ENCODE measurements around the gene PARP3. TPM values are rescaled to one million over a fixed set of nuclear protein-coding genes. Genes with fewer than 3 reads are reported as not detected.
A peak's percentile ranks its signal among the peaks of the same experiment; 100 is the strongest.

The PARP3 gene
- total RNA-seq, 1 experiment from 2014 or later, result 44.0 TPM

DNA sequence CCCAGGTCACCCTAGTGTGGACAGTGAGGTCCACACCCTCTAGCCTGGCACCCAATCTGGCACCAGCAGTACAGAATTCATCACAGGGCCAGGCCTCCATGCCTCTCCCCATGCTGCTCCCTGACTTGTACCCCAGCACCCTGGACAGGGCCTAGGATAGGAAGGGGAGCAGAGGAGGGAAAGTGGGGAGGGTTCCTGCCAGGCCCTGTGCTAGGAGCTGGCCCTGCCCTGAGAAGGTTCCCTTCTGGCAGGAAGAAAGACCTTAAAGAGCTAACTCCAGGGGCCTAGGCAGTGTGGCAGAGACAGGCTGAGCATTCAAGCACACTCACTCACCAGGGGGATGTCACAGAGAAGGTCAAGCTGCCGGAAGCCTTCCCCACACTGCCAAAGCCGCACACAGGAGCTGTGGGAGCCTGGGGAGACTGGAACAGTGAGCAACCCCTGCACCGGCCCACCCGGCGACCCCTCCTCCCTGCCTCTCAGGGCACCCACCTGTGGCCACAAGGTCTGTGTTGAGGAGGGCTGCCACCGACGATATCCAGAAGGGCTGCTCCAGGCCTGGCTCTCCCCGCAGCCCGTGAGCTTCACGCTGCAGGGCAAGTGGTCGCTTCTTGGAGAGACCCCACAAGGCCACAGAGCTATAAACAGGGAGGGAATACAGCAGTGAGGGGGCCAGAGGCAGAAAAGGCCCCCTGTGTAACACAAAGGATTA lies 7.9 kb upstream of the PARP3 start:
- no peak for DNase-seq (ENCODE audit: low read depth)

DNA sequence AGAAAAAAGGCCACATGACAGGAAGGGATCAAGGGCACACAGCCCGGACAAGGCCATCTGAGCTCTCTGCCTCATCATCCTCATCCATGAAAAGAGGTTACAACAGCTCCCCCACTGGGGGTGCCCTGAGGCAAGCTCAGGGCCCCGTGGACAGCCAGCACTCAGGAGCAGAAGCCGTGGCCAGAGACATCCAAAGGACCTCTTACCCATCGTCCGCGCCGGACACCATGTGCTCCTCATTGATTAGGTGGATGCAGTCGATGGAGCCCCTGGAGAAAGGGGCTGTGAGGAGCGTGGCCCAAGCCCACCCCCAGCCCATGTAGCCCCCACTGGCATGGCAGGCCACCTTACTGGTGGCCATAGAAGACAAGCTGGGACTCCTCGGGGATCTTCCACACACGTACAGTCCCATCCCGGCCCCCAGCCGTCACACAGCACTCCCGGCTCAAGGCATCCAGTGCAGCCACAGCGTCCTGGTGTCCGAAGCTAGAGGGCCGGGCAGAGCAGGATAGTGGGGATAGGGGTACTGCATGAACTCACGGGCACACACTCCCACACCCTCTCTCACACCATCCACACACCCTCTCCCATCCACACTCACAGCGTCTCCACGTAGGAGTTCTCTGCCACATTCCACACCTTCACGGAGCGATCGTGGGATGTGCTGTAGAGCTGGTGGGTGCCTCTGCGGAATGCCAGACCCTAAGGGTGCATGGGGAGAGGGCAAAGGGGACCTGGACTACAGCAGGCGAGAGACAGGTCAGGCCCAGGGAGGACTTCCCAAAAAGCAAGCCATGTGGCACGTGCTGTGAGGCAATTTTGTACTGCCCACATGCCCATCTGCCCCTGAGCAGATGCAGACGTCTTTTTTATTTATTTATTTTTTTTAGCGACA lies 6.9 kb upstream of the PARP3 start:
- DNase-seq (ENCODE audit: low read depth), result no peak

DNA sequence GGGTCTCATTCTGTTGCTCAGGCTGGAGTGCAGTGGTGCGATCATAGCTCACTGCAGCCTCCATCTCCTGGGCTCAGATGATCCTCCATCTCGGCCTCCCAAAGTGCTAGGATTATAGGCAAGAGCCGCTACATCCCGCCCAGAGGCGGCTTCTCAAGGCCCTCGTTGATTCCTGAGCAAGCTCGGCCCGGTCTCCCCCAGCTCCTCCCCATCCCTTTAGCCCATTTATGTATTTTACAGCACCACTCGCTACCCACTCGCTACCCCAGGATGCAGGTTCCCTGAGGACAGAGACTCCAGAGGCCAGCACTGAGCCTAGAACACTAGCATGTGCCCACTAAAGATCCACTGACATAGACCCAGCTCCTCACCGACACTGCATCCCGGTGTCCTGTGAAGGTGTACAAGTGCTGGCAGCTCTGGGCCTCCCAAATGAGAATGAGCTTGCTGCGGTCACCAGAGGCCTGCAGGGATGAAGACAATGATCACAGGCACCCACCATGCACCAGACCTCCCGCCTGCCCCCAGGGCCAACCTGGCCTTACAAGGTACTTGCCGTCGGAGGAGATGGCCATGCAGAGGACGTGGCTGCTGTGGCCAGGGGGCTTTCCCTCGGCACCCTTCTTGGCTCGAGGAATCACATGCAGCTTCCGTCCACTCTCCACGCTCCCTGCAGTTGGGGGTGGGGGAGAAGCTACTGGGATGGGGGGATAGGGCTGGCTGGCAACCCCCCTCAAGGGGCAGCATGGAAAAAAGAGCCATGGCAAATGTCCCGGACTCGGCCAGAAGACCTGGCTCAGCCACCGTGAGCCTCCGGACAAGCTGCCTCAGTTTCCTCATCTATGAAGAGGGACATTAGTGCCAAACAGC lies 6.0 kb upstream of the PARP3 start:
- no peak for DNase-seq (ENCODE audit: low read depth)

DNA sequence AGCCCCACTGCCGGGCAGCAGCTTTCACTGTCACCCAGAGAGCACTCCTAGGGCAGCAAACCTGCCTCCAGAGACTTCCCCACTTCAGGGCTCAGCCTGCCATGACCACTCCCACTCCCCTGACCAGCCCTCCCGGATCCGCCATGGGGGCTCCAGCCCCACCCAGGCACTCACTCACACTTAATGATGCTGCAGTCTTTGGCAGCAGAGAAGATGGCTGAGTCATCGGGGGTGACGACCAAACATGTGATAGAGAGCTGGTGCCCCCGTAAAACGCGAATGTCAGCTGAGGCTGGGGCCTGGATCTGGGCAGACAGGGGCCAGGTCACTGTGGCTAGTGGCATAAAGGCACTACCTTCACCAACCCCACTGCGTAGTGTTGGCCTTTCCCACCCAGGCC lies 5.1 kb upstream of the PARP3 start:
- DNase-seq (ENCODE audit: low read depth), result no peak

DNA sequence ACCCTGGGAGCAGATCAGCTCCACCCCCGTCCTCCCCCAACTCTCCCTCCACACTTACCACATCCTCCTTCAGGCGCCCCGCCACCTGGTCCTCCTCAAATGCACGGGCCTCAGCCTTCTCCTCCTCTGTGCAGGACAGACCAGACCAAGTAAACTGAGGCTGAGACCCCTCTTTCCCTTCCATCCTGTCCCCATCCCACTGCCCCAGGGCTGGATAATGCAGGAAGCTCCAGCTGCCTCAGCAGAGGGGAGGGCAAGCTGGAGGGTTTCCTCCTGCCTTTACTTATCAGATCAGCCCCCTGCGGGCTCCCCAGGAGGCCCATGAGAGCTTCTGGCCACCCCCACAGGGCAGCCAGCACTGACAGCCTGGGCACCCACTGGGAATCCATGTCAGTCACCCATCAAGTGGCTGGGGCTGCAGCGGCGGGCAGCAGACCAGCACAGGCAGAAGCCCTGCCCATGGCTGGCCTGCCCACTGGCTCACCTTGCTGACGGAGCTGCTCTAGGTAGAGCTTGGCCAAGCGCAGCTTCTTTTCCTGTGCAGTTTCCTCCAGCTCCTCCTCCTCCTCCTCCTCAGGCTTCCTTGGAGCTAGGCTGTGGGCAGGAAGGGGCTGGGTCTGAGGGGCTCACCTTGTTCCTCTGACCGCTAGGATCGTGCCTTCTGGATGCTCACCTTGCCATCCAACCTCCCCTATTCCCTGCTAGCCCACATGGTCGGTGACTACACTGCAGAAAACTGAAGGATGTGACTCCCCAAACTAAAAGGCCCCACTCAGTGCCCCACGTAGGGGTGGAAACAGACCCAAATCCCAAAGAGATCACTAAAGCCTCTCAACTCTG lies 4.3 kb upstream of the PARP3 start:
- DNase-seq (ENCODE audit: low read depth), result no peak

DNA sequence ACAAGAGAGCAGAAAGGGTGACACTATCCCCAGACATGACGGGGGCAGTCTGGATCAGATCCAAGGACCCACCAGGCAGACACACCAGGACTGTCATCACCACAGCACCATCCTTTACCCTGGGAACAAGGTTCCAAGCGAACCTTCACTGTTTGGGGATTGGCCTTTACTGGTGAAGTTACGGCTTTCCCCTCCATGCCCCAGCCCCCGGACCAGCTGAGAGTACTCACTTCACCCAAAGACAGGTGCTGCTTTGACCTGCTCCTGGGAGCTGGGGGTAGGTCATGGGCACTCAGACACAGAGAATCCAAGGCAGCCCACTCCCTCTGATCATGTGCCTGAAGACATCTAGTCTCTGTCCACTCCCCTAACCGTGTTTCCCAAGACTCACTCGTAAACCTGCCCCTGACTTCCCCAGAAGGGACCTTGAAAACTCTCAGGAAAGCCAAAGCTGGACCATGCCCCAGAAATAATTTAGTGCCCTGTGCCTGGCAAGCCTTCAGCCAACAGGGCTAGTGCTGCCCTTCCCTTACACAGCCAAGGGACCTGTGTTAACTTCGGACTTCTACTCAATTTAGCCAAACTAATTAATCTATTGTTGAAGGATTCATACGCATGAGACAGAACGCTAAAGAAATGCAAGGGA lies 3.3 kb upstream of the PARP3 start:
- DNase-seq (ENCODE audit: low read depth), result no peak

DNA sequence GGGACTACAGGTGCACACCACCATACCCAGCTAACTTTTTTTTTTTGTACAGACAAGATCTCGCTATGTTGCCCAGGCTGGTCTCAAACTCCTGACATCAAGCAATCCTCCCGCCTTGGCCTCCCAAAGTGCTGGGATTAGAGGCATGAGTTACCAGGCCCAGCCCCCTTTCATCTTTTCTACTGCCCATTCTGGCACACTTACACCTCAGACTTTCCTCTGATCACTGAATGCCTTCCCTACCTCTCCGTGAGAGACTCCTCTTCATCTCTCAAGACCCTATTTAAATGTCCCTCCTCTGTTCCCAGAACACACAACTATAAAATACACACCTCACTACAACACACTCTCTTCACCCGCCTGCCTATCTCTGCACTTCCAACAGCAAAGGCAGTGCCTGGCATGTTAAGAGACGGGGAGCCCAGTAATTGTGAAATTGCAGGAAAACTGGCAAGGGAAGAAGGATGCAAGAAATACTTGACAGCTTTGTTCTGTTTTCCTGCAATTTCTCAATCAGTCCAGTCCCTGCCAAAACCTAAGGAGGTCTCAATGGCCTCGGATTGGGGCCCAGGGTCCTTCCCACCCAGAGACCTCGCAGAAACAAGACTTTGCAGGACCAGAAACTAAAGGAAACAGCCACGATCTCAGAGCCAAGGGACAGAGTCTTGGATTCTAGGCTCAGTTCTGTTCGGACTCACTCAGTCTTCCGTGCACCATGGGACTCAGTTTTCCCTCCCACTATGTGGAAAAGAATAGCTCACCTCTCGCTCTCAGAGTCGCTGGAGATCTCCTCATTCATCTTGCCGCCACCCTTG lies 1.3 kb upstream of the PARP3 start:
- no peak for DNase-seq (ENCODE audit: low read depth)

DNA sequence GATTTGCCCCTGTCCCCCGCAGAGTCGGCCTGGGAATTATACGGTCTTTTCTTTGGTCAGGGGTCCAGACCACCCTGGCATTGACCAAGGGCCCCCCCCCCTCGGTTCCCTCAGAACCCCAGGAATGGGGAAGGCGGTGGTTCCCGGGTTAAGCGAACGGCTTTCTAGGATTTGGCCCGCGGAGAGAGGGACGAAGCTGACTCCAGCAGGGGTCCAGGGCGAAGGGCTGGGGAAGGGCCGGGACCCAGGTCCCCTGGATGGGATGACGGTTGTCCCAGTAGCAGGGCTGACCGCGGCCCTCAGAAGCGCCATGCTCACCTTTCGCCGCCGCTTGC lies 733 bp upstream of the PARP3 start:
- DNase-seq (ENCODE audit: low read depth), result no peak

DNA sequence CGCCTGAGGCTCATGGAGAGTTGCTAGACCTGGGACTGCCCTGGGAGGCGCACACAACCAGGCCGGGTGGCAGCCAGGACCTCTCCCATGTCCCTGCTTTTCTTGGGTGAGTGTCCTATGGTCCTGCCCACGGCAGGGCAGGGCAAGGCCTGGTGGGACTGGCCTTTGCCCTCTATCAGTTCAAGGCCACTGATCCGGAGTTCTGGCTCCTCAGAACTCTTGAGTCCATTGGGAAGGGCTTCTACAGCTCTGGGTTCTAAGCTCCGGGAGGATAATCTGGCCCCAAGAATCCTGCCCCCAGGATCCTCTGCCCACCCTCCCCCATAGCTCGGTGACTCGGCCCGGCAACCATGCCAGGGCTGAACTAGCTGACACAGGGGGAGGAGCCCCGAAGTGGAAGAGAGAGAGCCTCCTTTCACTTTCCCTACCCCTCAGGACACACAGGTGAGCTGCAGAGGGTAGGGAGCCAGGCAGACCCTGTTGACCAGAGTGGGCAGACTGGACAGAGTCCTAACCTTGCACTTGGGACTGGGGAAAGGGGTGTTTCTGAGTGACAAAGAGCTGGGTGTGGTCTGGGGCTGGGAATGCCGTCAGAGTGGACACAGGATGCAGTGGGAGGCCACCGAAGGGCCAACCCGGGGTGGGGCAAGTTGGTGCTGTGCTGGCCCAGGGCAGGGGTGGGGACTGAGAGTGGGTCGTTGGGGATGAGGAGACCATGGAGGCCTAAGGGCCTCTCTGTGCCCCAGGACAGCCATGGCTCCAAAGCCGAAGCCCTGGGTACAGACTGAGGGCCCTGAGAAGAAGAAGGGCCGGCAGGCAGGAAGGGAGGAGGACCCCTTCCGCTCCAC lies 664 bp downstream of the PARP3 start:
- peak; percentile 65 for DNase-seq (ENCODE audit: low read depth)

DNA sequence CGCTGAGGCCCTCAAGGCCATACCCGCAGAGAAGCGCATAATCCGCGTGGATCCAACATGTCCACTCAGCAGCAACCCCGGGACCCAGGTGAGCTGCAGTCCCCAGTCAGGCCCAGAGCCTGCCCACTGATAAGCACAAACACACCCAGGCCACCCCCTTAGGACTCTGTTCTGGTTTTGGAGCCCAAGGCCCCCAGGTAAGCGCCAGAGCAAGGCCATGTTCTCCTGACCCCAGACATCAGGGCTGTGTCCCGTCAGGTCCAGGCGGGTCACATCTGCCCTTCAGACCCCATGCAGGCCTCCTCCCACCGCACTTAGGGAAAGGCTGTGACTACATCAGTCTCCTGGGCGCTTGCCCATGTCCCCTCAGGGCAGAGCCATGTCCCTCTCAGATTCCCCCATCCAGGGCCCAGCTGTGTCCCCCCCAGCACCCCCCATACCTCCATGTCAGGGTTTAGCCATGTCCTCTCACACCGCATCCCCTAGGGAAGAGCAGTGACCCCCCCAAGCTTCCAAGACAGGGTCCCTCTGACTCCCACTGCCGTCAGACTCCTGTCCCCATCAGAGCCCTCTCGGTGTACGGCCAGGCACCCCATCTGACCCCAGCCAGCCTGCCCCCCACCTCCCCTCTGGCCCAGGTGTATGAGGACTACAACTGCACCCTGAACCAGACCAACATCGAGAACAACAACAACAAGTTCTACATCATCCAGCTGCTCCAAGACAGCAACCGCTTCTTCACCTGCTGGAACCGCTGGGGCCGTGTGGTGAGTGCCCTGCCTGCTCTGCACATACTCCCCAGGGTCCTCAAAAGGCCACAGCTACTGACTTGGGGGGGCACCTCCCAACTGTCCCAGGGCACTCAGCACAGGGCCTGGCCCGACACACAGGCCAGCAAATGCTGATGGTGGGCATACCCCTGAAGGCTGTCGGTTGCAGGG lies 1.6 kb downstream of the PARP3 start:
- DNase-seq (ENCODE audit: low read depth), result no peak

DNA sequence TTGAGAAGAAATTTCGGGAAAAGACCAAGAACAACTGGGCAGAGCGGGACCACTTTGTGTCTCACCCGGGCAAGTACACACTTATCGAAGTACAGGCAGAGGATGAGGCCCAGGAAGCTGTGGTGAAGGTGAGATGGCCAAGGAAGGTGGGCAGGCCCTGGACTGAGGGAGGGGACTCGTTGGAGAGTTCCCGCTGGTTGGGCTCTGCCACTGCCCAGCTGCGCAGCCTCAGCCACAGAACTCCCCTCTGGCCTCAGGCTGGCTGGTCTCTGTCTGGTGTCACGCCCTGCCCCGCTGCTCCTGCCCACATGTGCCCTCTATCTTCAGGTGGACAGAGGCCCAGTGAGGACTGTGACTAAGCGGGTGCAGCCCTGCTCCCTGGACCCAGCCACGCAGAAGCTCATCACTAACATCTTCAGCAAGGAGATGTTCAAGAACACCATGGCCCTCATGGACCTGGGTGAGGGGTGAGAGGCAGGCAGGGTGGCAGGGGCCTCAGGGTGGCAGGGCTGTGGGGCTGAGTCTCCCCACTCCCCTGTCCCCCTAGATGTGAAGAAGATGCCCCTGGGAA lies 2.4 kb downstream of the PARP3 start:
- no peak for DNase-seq (ENCODE audit: low read depth)

DNA sequence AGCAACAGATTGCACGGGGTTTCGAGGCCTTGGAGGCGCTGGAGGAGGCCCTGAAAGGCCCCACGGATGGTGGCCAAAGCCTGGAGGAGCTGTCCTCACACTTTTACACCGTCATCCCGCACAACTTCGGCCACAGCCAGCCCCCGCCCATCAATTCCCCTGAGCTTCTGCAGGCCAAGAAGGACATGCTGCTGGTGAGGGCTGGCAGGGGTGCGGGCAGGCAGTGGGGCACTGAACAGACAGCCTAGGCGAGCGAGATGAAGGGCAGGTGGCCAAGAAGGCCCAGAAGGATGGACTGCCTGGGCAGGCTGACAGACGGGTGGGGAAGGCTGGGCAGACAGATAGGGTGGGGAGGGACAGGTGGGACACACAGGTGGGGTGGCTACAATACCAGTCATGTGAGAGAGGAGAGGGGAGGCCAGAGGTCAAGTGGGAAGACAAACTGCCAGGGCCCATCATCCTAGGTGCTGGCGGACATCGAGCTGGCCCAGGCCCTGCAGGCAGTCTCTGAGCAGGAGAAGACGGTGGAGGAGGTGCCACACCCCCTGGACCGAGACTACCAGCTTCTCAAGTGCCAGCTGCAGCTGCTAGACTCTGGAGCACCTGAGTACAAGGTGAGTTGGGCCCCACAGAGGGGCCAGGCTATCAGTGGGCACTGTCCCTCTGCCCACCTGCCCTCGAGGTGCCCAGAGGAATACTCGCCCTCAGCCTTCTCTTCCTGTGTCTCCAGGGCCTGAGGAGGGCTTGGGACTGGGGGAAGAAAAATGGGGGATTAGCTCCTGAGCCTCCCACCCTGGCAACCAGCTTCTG lies 3.1 kb downstream of the PARP3 start:
- DNase-seq (ENCODE audit: low read depth), result no peak

DNA sequence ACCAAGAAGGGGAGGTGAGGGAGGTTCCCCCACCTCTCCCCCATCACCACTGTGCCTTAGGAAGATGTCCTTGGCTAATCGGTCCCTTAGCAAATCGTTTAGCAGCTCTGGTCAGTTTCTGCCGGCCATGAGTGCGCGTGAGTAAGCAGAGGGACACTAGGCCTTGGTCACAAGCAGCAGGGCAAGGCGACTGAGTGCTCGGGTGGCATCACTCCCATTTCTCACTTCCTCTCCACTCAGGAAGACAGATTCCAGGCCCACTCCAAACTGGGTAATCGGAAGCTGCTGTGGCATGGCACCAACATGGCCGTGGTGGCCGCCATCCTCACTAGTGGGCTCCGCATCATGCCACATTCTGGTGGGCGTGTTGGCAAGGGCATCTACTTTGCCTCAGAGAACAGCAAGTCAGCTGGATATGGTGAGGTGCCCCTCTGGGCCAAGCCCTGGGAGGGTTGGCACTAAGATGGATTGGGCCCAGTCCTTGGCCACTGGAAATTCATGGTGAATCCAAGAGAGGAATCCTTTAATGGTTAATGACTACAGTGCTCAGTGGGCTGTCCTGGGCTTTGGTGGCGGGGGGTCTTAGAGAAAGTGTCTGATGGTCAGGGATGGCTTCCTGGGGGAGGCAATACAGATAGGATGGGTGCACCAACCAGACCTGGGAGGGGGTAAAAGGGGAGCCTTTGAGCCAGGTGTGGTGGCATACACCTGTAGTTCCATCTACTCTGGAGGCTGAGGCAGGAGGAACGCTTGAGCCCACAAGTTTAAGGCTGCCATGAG lies 4.0 kb downstream of the PARP3 start:
- no peak for DNase-seq (ENCODE audit: low read depth)

DNA sequence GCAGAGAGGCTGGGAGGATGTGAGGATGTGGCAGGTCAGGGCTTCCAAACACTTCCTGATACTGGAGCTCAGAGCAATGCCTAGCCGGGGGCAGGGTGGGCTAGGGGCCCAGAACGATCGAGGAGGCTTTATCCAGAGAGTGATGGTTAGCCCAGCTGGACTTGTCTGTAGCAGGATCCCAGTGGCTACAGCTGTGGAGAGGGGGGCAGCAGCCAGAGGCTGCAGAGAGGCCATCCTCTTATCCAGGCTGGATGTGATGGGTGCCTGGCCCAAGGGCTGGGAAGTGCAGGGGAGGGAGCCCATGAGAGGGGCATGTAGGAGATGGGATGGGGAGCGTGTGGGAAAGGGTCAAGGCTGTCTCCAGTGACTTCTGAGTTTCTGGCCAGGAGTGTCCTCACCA lies 4.6 kb downstream of the PARP3 start:
- no peak for DNase-seq (ENCODE audit: low read depth)

DNA sequence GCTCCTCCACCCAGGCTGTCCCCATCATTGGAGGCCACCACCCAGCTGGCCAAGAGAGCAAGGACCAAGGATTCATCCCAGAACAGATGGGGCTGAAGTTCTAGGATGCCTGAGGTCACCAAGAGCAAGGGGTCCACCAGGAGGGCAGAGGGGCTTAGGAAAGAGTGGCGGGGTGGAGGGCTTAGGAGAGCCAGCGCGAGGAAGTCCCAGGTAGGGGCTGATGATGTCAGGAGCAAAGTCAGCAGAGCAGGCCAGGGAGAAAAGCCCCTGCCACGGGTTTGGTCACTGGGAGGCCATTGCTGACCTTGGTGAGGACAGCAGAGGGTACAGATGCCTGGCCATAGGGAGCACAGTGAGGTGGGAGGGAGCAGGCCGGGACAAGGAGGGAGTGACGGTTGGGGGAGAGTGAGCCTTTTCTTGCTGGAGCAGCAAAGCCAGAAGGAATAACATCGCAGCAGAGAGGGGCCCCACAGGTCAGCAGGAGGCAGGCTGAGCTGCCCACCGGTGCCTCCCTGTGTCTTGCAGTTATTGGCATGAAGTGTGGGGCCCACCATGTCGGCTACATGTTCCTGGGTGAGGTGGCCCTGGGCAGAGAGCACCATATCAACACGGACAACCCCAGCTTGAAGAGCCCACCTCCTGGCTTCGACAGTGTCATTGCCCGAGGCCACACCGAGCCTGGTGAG lies 5.2 kb downstream of the PARP3 start:
- no peak for DNase-seq (ENCODE audit: low read depth)
